ENCODE results near the gene KCNJ5. TPM values are rescaled to one million over a fixed set of nuclear protein-coding genes. Genes with fewer than 3 reads are reported as not detected.

Gene KCNJ5
- total RNA-seq, 4 donors from 2014 or later = 0.15 to 1.0 (median 0.59) TPM; not detected in 1

- WGBS, 2 donors = 66 to 85% methylated on average over 13 of the region's 13 CpGs
- TF ChIP-seq, protein P1, sequence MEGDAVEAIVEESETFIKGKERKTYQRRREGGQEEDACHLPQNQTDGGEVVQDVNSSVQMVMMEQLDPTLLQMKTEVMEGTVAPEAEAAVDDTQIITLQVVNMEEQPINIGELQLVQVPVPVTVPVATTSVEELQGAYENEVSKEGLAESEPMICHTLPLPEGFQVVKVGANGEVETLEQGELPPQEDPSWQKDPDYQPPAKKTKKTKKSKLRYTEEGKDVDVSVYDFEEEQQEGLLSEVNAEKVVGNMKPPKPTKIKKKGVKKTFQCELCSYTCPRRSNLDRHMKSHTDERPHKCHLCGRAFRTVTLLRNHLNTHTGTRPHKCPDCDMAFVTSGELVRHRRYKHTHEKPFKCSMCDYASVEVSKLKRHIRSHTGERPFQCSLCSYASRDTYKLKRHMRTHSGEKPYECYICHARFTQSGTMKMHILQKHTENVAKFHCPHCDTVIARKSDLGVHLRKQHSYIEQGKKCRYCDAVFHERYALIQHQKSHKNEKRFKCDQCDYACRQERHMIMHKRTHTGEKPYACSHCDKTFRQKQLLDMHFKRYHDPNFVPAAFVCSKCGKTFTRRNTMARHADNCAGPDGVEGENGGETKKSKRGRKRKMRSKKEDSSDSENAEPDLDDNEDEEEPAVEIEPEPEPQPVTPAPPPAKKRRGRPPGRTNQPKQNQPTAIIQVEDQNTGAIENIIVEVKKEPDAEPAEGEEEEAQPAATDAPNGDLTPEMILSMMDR (IDR thresholded peaks at IDR 0.05) = no peak
- TF ChIP-seq POLR2A (IDR thresholded peaks at IDR 0.05) = no peak
- no peak for DNase-seq (ENCODE audit: low spot score in 2 of 2)
- intact Hi-C loops (cut with DNase I; ENCODE audit: low total_unique reads) = no loop called here
- H3K4me3 ChIP-seq (ENCODE audit: low read depth, poor library complexity, severe bottlenecking) = no peak overlapping the region
Observed at GRCh38 chr11:128898580-128899344, 7.6 kb downstream of the KCNJ5 start.

DNA sequence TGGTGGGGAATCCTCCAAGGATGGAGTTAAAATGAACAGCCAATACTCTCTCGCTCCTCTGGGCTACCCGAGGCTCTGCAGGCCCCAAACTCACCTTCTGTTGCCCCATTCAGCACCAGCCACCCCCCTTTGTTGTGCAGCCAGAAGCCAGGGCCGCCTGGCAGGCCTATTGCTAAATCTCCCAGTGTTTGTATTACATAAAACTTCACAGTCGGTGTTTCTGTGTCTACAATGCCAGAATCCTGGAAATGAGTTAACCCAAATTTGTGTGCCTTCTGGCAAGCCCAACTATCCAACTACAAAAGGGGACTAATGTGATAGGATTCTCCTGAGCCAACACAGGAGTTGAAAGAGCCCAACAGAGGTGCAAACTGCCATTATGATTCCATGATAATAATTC lies 9.3 kb downstream of the KCNJ5 start:
- intact Hi-C loops (cut with DNase I; ENCODE audit: low total_unique reads) = no loop called here
- TF ChIP-seq POLR2A (IDR thresholded peaks at IDR 0.05) = no peak
- TF ChIP-seq, protein P1 (IDR thresholded peaks at IDR 0.05) = no peak
- no peak for DNase-seq (ENCODE audit: low spot score in 2 of 2)
- WGBS, 2 donors = 46 to 56% methylated on average over 4 of the region's 4 CpGs
- H3K4me3 ChIP-seq (ENCODE audit: low read depth, poor library complexity, severe bottlenecking) = no peak overlapping the region

DNA sequence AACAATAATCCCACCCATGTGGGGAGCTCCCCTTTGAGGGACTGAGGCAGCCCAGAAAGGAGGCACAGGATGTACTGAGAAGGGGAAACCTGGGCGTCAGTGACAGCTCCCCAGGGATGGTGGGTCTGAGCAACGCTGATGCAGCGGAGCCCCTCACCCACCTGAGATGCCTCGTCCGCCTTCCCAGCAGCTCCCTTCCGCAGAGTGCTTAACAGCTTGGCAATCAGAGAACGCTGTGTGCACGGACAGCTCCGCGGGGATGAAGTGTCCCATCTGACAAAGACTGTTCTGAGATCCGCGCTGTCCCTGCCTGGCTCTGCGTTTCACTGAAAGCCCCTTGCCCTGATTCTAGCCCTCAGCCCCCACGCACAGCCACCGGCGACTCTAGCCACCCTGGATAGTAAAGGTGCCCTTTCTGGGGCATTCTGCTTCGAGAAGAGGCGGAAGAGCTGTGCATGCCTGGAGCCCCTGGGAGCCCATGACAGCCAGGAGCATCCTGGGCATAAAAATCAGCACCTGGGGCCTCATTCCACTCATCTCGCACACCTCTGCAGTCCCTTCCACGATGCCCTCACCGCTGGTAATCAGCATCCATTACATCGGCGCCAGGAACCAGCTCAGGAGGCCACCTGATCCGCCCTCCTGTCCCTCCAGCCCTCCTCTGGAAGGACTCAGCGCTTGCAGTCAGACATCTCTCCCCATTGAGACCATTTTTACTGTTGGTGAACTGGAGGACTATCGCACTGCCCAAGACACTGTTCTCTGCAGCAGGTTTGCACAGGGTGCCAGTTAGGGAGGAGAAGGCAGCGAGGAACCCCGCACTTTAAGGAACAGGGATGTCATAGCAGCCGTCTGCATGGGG lies 10.7 kb downstream of the KCNJ5 start:
- intact Hi-C loops (cut with DNase I; ENCODE audit: low total_unique reads) = no loop called here

DNA sequence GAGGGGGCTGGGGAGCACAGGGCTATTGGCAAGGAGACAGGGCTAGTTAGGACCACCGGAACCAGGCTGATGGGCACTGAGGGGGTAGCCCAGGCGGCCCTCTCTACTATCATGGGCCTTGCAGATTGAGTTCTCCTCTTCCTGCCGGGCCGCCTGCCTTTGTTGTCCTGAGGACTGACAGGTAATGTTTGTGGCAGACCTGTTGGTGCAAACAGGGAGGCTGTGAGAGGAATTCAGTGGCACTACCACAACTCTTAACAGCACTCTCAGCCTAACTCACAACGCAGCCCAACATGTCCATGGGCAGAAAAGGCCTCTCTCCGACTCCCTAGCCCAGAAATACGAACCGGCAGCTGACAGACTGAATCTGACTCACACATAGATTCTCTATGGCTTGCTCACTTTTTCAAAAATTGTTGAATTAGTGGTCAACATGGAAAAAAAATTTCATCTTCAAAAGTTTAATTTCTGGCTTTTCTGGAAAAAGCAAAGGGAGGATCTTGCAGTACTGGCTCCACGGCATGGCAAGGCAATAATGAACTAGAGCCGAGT lies 11.4 kb downstream of the KCNJ5 start:
- WGBS, 2 donors = 88 to 92% methylated on average over 10 of the region's 10 CpGs
- TF ChIP-seq, protein P1 (IDR thresholded peaks at IDR 0.05) = no peak
- TF ChIP-seq POLR2A (IDR thresholded peaks at IDR 0.05) = no peak
- intact Hi-C loops (cut with DNase I; ENCODE audit: low total_unique reads) = no loop called here
- DNase-seq (ENCODE audit: low spot score in 2 of 2) = no peak
- no peak overlapping the region for H3K4me3 ChIP-seq (ENCODE audit: low read depth, poor library complexity, severe bottlenecking)

More for the DNA sequence above, 10.7 kb downstream of the KCNJ5 start:
- no peak overlapping the region for H3K4me3 ChIP-seq (ENCODE audit: low read depth, poor library complexity, severe bottlenecking)
- WGBS, 2 donors = 87 to 91% methylated on average over 29 of the region's 29 CpGs
- DNase-seq (ENCODE audit: low spot score in 2 of 2) = no peak
- TF ChIP-seq POLR2A (IDR thresholded peaks at IDR 0.05) = no peak

- WGBS, 2 donors = 68 to 71% methylated on average over 17 of the region's 17 CpGs
- intact Hi-C loops (cut with DNase I; ENCODE audit: low total_unique reads) = no loop called here
- peak in 1 of 2 donors; percentile 59 for DNase-seq (ENCODE audit: low spot score in 2 of 2)
- H3K4me3 ChIP-seq (ENCODE audit: low read depth, poor library complexity, severe bottlenecking) = no peak overlapping the region
- no peak for TF ChIP-seq POLR2A (IDR thresholded peaks at IDR 0.05)
- TF ChIP-seq, protein P1 (IDR thresholded peaks at IDR 0.05) = no peak
Observed at GRCh38 chr11:128903248-128904061, 12.3 kb downstream of the KCNJ5 start.
